ENCODE measurements around the gene DAD1.
"Not testable (repeated sequence)": the region's sequence is repeated elsewhere in the genome, so short reads cannot be mapped to it uniquely, and the experiment has no call there.

DAD1 gene

DNA sequence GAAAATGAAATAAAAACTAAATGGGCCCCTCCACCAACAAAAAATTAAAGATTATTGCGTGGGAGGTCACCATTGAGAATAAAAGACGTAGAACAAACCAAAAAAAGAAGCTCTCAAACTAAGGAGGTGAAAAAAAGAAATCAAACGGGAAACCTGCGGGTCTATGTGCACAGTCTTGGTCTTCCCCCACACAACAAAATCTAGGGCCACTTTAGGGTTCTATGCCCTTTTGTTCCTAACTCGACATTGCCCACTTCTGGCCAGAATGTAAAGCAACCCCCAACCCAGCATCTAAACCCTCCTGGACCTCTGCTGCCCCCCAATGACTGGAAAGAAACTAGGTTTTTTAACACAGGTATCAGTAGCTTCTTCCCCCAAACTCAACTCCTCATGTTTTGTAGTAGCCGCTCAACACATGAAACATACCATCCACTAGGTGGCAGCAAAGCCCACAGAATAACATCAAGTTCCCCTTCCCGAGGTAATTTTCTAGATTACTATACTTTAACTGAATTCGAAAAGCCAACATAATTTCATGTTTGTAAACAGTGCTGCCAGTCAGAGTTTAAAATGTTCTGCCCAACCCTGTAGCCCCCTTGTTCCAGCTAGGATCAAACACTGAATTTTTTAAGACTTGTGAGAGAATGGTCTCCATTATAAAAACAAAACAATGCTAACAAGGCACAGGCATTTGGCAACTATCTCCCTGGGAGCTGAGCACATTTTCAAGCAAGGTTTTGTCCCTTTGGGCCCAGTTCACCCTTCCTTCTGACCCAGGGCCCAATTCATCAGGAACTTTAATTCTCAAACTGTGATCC lies 18.7 kb downstream of the DAD1 start:
- peaks cover 45 to 57% of the 10 kb centered on the region in 2 donors for H3K36me3 Mint-ChIP-seq
- DNase-seq, result peak; percentile 89
- H3K9me3 Mint-ChIP-seq, result no peaks in the 10 kb centered on the region
- H3K27ac Mint-ChIP-seq, result peak overlapping the region; percentile 81
- H3K27me3 Mint-ChIP-seq, result no peaks in the 10 kb centered on the region
- peak overlapping the region; percentile 27 to 74 for H3K4me3 Mint-ChIP-seq
- H3K4me1 Mint-ChIP-seq, result peaks cover 35 to 69% of the 10 kb centered on the region in 2 donors
- peak; percentile 86 to 87 for ATAC-seq (replicated peaks)

DNA sequence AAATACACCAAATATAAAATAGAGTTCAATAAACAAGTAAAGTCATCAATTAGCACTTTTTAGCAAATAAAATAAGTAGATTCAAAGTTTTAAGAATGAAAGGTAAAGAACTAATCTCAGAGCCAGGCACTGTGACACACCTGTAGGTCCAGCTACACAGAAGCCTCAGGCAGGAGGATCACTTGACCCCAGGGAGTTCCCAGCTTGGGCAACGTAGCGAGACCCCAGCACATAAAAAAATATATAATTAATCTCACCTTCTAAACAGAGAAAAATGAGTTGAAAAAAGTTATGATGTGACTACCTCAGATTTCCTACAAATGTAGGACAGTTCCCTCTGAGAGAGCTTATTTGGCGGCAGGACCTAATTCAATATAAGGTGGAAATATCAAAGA lies 19.3 kb downstream of the DAD1 start:
- H3K36me3 Mint-ChIP-seq, result peaks cover 48 to 60% of the 10 kb centered on the region in 2 donors
- peak overlapping the region; percentile 73 to 74 for H3K4me3 Mint-ChIP-seq
- H3K27ac Mint-ChIP-seq, result peak overlapping the region; percentile 81

DNA sequence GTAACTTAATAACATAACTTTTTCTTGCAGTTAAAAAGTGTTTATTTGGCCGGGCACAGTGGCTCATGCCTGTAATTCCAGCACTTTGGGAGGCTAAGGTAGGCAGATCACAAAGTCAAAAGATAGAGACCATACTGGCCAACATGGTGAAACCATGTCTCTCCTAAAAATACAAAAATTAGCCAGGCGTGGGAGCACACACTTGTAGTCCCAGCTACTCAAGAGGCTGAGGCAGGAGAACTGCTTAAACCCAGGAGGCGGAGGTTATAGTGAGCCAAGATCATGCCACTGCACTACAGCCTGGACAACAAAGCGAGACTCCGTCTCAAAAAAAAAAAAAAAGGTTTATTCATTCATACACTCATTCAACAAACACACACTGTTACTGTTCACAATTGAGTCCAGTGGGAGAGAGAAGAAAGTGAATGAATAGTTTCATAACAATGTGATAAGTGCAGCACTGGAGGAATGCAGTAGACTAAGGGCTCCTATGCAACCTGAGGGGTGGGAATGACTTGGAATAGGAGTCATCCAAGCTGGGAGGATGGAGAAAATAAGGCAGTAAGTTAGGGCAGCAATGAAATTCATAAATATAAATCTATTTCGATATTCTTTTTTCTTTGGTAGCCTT lies 19.8 kb downstream of the DAD1 start:
- DNase-seq, result no peak
- H3K36me3 Mint-ChIP-seq, result peaks cover 48 to 60% of the 10 kb centered on the region in 2 donors
- peak overlapping the region; percentile 71 to 73 for H3K4me3 Mint-ChIP-seq
- H3K27me3 Mint-ChIP-seq, result no peaks in the 10 kb centered on the region
- no peak for ATAC-seq (replicated peaks)
- H3K9me3 Mint-ChIP-seq, result no peaks in the 10 kb centered on the region
- peaks cover 44 to 78% of the 10 kb centered on the region in 2 donors for H3K4me1 Mint-ChIP-seq
- H3K27ac Mint-ChIP-seq, result peak overlapping the region; percentile 95

More for the DNA sequence above, 19.3 kb downstream of the DAD1 start:
- no peaks in the 10 kb centered on the region for H3K27me3 Mint-ChIP-seq
- peaks cover 41 to 75% of the 10 kb centered on the region in 2 donors for H3K4me1 Mint-ChIP-seq
- peak in 1 of 2 donors; percentile 1 for ATAC-seq (replicated peaks)
- H3K9me3 Mint-ChIP-seq, result no peaks in the 10 kb centered on the region
- DNase-seq, result no peak

DNA sequence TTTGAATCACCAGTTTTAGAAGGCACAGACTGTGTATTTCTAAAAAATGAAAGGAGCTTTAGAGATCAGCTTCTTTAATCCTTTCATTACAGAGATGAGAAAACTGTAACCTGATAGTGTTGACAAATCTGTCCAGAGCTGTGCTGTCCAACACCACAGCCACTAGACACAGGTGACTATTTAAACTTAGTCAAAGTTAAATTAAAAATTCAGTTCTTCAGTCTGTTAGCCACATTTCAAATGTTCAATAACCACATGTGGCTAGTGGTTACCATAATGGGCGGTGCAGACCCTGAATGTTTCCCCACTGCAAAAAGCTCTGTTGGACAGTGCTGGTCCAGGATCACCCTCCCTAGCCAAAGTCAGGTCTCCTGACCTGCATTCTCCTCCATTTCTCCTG lies 21.6 kb downstream of the DAD1 start:
- Mint-ChIP-seq H3K9me3 (no peaks in the 10 kb centered on the region), H3K4me3 (peak overlapping the region; percentile 51 to 67), H3K27me3 (no peaks in the 10 kb centered on the region), H3K4me1 (peaks cover 43 to 76% of the 10 kb centered on the region in 2 donors), H3K36me3 (peaks cover 42 to 54% of the 10 kb centered on the region in 2 donors), H3K27ac (peak overlapping the region; percentile 91)
- DNase-seq (no peak), ATAC-seq (replicated peaks) (no peak)

DNA sequence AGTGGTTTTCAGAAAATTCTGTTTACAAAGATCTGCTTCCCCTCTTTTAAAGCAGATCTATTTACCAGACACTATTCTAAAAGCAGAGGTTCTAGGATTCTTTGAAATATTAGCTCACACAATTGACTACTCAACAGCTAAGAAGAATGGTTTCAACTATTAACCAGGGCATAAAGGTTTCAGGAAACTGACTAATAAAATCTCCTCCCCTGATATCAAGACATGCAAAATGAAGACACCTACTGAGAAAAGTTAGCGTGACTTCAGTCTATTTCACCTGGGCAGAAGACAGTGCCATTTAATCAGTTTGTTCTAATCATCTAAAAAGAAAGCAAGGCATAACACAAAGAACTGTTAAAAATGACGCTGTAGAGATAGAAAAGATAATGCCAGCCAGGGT lies 22.2 kb downstream of the DAD1 start:
- Mint-ChIP-seq H3K36me3 (peaks cover 40 to 53% of the 10 kb centered on the region in 2 donors), H3K27ac (peak overlapping the region; percentile 91), H3K27me3 (no peaks in the 10 kb centered on the region), H3K9me3 (no peaks in the 10 kb centered on the region), H3K4me3 (peak overlapping the region in 1 of 2 donors; percentile 67), H3K4me1 (peaks cover 44 to 80% of the 10 kb centered on the region in 2 donors)
- ATAC-seq (replicated peaks), result peak in 1 of 2 donors; percentile 15
- no peak for DNase-seq

DNA sequence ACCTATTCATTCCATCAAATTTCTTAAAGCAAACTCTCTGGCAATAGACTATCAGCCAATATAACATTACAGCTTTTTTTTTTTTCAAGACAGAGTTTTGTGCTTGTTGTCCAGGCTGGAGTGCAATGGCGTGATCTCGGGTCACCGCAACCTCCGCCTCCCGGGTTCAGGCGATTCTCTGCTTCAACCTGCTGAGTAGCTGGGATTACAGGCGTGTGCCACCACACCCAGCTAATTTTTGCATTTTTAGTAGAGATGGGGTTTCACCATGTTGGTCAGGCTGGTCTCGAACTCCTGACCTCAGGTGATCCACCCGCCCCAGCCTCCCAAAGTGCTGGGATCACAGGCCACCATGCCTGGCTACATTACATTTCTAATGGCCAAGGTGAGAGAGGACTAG lies 22.8 kb downstream of the DAD1 start:
- Mint-ChIP-seq H3K4me1 (peaks cover 48 to 86% of the 10 kb centered on the region in 2 donors), H3K27ac (peak overlapping the region; percentile 82), H3K36me3 (peaks cover 37 to 55% of the 10 kb centered on the region in 2 donors), H3K4me3 (peak overlapping the region; percentile 25 to 61)
- not testable (repeated sequence) for DNase-seq; ATAC-seq (replicated peaks); H3K9me3 Mint-ChIP-seq; H3K27me3 Mint-ChIP-seq

DNA sequence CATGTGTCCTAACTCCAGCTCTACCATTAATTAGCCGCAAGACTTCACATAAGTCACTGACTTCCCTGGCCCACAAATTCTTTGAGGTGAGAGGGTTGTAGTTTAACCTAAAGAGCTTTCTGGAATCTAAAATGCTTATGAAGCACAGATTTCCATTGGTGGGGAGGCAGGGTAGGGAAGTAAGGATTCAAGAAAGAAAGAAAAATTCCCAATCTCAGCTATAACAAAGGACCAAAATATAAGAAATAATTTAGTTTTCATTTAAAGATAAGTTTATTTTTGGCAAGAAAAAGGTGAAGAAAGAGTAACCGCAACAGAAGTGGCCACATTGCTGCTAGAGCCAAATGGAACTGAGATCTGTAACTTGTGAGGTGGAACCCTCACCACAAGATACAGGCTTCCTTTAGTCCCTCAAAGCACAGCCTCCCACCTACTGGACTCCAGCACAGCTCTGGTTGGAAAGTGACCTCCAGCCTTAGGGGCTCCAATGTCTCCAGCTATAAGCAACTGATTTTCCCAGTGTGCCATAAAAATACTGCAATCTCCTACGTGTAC lies 23.6 kb downstream of the DAD1 start:
- Mint-ChIP-seq H3K9me3 (no peaks in the 10 kb centered on the region), H3K4me3 (peak overlapping the region; percentile 25 to 61), H3K27ac (peak overlapping the region; percentile 82), H3K36me3 (peaks cover 37 to 55% of the 10 kb centered on the region in 2 donors), H3K4me1 (peaks cover 51 to 89% of the 10 kb centered on the region in 2 donors), H3K27me3 (no peaks in the 10 kb centered on the region)
- DNase-seq (no peak), ATAC-seq (replicated peaks) (peak; percentile 32)

DNA sequence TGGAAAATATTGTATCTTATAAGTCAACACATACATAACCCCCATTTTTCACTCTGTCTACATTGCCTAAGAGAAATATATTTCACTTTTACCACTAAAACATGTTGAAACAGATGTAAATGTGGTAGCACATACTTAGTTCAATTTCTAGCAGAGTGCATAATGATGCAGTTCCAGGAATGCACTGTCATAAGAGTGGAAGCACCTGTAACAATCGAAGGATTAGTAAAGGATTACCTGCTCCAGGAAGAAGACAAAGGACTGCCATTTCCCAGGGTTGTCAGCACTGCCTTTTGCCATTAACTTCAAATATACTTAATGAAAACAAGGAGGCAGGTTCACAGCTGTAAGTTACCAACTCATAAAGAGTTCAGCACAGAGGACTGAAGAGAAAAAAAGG lies 24.6 kb downstream of the DAD1 start:
- Mint-ChIP-seq H3K4me1 (peaks cover 54 to 97% of the 10 kb centered on the region in 2 donors), H3K4me3 (peak overlapping the region; percentile 8 to 40), H3K27me3 (no peaks in the 10 kb centered on the region), H3K9me3 (no peaks in the 10 kb centered on the region), H3K27ac (peak overlapping the region; percentile 82), H3K36me3 (peaks cover 44 to 60% of the 10 kb centered on the region in 2 donors)
- ATAC-seq (replicated peaks), result no peak
- no peak for DNase-seq

DNA sequence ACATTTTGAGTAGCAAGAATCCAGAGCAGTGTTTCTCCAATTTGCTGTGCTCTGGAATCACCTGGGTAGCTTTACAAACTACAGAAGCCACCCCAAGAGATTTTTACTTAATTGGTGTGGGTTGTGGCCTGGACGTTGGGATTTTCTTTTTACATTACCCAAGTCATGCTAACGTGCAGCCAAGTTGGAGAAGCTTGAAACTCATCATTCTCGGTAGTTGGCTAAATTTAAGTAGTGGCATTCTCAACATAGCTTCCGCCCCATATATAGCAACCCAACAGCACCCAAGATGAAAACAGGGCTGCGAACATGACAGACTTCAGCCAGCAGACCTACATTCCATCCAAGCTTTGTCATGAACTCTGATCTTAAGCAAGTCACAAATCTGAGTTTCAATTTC lies 25.0 kb downstream of the DAD1 start:
- Mint-ChIP-seq H3K4me1 (peaks cover 50 to 97% of the 10 kb centered on the region in 2 donors), H3K36me3 (peaks cover 40 to 60% of the 10 kb centered on the region in 2 donors), H3K27ac (peak overlapping the region; percentile 75), H3K4me3 (no peak overlapping the region), H3K9me3 (no peaks in the 10 kb centered on the region), H3K27me3 (no peaks in the 10 kb centered on the region)
- ATAC-seq (replicated peaks), result no peak
- DNase-seq, result no peak

DNA sequence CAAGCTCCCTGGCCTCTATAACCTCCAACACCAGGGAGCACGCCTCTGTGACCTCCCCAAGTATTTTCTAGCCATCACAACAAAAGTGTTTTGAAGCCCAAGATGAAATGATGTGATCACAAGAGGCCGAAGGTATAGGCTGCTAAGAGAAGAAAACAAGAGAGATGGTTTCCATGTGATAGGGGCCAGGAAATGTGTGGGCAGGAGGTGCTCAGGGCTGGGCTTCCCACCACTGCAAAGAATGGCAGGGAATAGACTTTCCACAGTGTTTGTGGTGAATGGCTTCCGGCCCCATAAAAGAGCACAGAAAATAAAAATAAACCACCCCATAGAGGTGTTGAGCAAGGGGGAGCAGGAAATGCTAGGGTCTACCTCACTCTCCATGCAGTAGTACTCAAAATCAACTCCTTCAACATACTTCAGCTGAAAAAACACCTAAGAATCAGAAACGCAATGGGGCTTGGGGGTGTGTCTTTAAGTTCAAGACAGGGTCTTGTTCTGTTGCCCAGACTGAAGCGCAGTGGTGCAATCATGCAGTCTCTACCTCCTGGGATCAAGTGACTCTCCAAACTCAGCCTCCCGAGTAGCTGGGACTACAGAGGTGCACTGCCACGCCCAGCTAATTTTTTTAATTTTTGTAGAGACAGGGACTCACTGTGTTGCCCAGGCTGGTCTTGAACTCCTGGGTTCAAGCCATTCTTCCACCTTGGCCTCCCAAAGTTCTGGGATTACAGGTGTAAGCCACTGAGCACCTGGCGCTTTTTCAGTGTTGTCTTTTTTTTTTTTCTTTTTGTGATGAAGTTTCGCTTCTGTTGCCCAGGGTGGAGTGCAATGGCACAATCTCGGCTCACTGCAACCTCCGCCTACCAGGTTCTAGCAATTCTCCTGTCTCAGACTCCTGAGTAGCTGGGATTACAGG lies 27.1 kb downstream of the DAD1 start:
- Mint-ChIP-seq H3K27me3 (no peaks in the 10 kb centered on the region), H3K4me3 (peak overlapping the region; percentile 55 to 71), H3K27ac (peak overlapping the region; percentile 86), H3K36me3 (peaks cover 36 to 62% of the 10 kb centered on the region in 2 donors), H3K9me3 (peaks cover 0 to 1% of the 10 kb centered on the region in 2 donors), H3K4me1 (peaks cover 52 to 97% of the 10 kb centered on the region in 2 donors)
- ATAC-seq (replicated peaks), result peak; percentile 53 to 58
- peak; percentile 55 for DNase-seq

DNA sequence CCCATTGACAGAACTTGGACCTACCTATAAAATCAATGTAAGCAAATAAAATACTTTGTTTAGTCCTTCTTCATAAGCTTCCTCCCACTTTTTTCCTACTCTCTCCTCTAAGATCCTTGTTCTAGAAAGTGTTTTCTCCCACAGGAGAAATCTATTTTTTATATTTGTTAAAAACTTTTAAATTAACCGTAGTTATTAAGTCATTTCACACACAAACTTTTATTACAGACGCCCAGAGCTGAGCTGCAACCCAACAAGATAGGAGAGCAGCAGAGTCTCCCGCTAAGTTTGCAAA lies 27.7 kb downstream of the DAD1 start:
- H3K36me3 Mint-ChIP-seq, result peaks cover 37 to 60% of the 10 kb centered on the region in 2 donors
- peaks cover 0 to 1% of the 10 kb centered on the region in 2 donors for H3K9me3 Mint-ChIP-seq
- peaks cover 52 to 97% of the 10 kb centered on the region in 2 donors for H3K4me1 Mint-ChIP-seq
- H3K4me3 Mint-ChIP-seq, result peak overlapping the region; percentile 55 to 71
- H3K27ac Mint-ChIP-seq, result peak overlapping the region; percentile 86
- DNase-seq, result no peak
- H3K27me3 Mint-ChIP-seq, result peaks cover 0 to 2% of the 10 kb centered on the region in 2 donors
- no peak for ATAC-seq (replicated peaks)

DNA sequence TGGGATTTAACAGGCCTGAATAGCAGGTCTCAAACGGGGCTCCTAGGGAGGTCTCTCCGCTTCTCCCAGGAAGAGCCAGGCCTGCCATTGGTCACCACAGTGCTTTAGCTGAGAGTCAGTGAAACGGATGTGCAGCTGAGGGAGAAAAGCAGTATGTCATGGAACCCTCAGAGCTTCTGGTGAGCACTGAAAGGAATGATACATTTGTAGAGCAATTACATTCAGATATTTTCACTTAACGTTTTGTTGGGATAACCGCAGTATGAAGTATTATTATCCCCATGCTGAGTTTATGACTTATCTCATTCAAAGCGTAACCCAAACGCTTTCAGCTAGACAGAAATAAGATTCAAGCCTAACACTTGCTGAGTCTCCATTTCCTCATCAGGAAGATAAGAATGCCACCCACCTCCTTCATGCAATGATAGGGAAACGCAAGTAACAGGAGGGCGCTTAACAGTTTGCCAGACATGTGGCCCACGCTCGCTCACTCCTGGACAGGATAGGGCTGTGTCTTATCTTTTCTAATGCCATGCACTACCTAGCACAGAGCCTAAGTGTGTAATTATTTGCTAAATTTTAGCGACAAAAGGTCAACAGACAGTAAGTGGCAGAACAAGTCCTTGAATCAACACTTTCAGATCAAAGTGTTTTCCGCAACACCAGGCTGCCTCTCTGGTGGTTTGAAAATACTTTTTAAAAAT lies 28.2 kb downstream of the DAD1 start:
- DNase-seq (no peak), ATAC-seq (replicated peaks) (no peak)
- peaks cover 0 to 1% of the 10 kb centered on the region in 2 donors for H3K9me3 Mint-ChIP-seq
- H3K36me3 Mint-ChIP-seq, result peaks cover 35 to 58% of the 10 kb centered on the region in 2 donors
- peaks cover 55 to 97% of the 10 kb centered on the region in 2 donors for H3K4me1 Mint-ChIP-seq
- peak overlapping the region; percentile 86 for H3K27ac Mint-ChIP-seq
- H3K4me3 Mint-ChIP-seq, result peak overlapping the region in 1 of 2 donors; percentile 34
- peaks cover 0 to 4% of the 10 kb centered on the region in 2 donors for H3K27me3 Mint-ChIP-seq

DNA sequence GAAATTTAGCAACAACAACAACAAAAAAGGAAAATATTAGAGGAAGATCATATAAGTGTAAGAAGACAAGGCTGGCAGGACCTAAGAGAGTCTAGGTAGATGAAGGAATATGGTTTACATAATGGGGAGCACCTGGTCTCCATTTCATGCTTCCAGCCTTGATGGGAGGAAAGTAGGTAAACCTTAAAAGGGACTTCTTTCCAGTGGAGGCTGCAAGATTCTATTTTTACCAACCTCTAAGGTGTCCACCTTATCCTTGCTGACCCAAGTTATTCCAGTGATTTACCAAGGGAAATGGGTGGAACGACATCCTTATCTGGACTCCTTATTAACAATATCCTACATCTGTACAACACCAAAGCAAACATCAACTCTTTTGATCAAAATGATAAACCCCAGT lies 30.0 kb downstream of the DAD1 start:
- Mint-ChIP-seq H3K27ac (peak overlapping the region; percentile 98), H3K36me3 (peaks cover 22 to 44% of the 10 kb centered on the region in 2 donors), H3K9me3 (peaks cover 0 to 1% of the 10 kb centered on the region in 2 donors), H3K27me3 (peaks cover 0 to 4% of the 10 kb centered on the region in 2 donors), H3K4me1 (peaks cover 57 to 95% of the 10 kb centered on the region in 2 donors), H3K4me3 (peak overlapping the region in 1 of 2 donors; percentile 41)
- no peak for ATAC-seq (replicated peaks)
- DNase-seq, result no peak
